Hepatocyte (in vitro differentiated cells): ENCODE results near the gene SPANXB1. TPM values are rescaled to one million over a fixed set of nuclear protein-coding genes. Genes with fewer than 3 reads are reported as not detected.
A peak's percentile ranks its signal among the peaks of the same experiment; 100 is the strongest.
"Not testable (repeated sequence)": the region's sequence is repeated elsewhere in the genome, so short reads cannot be mapped to it uniquely, and the experiment has no call there.

Experiments
- DNase-seq: peaks from one replicate; pipeline ENCODE4 v3.0.0-alpha.2; 2016; ENCODE audit warnings: low spot score
- H2AFZ ChIP-seq: fragments of 200-600 bp; sonication (generic); 2 replicates; pipeline ENCODE4 v1.6.0; 2016; ENCODE audit warnings: antibody characterized with exemption, mild to moderate bottlenecking
- H3K27ac ChIP-seq: fragments of 200-600 bp; sonication (generic); 2 replicates; pipeline ENCODE4 v1.5.1; 2016; ENCODE audit warnings: mild to moderate bottlenecking
- H3K27me3 ChIP-seq: fragments of 200-600 bp; sonication (generic); 2 replicates; pipeline ENCODE4 v1.6.1; 2016
- H3K36me3 ChIP-seq: fragments of 200-600 bp; sonication (generic); replicated peaks from 2 replicates; pipeline ENCODE4 v1.5.1; 2016; ENCODE audit warnings: low read depth; ENCODE audit not compliant: insufficient read depth
- H3K4me1 ChIP-seq: fragments of 200-600 bp; sonication (generic); 2 replicates; pipeline ENCODE4 v1.5.1; 2016; ENCODE audit warnings: mild to moderate bottlenecking, moderate library complexity; ENCODE audit not compliant: insufficient read depth
- H3K4me2 ChIP-seq: fragments of 200-600 bp; sonication (generic); 2 replicates; pipeline ENCODE4 v1.6.0; 2016
- H3K4me3 ChIP-seq: fragments of 200-600 bp; sonication (generic); 2 replicates; pipeline ENCODE4 v1.5.1; 2016; ENCODE audit warnings: mild to moderate bottlenecking
- H3K79me2 ChIP-seq: fragments of 200-600 bp; sonication (generic); 2 replicates; pipeline ENCODE4 v1.6.0; 2017; ENCODE audit warnings: mild to moderate bottlenecking
- H3K9me2 ChIP-seq: fragments of 200-600 bp; sonication (generic); replicated peaks from 2 replicates; pipeline ENCODE4 v1.6.0; 2017; ENCODE audit warnings: mild to moderate bottlenecking; ENCODE audit not compliant: insufficient read depth
- H3K9me3 ChIP-seq: fragments of 200-600 bp; sonication (generic); 2 replicates; pipeline ENCODE4 v1.5.1; 2016; ENCODE audit warnings: low read depth, mild to moderate bottlenecking
- H4K20me1 ChIP-seq: fragments of 200-600 bp; sonication (generic); 2 replicates; pipeline ENCODE4 v1.6.0; 2016; ENCODE audit warnings: mild to moderate bottlenecking; ENCODE audit not compliant: insufficient read depth, poor library complexity, severe bottlenecking
- CTCF ChIP-seq: fragments of 200-600 bp; sonication (generic); IDR thresholded peaks from 2 replicates; pipeline ENCODE4 v1.5.1; 2016; ENCODE audit warnings: antibody characterized with exemption, mild to moderate bottlenecking; ENCODE audit not compliant: poor library complexity
- EZH2 ChIP-seq: fragments of 200-600 bp; sonication (generic); IDR thresholded peaks from 2 replicates; pipeline ENCODE4 v1.6.1; 2016; ENCODE audit warnings: antibody characterized with exemption, mild to moderate bottlenecking, borderline replicate concordance
- EZH2phosphoT487 ChIP-seq: fragments of 200-600 bp; sonication (generic); IDR thresholded peaks from one replicate; pipeline ENCODE4 v1.6.1; 2018; ENCODE audit warnings: antibody characterized with exemption, mild to moderate bottlenecking, low read depth, moderate library complexity; ENCODE audit not compliant: unreplicated experiment, severe bottlenecking
- WGBS: methylation state at CpG from one replicate; pipeline ENCODE4 v1.1.6; 2016; ENCODE audit warnings: low lambda C conversion rate; ENCODE audit errors: missing lambda C conversion rate; 5-methylcytosine and 5-hydroxymethylcytosine counted together
- polyA plus RNA-seq: library from polyadenylated mRNA; unstranded; fragments of >200 nt; fragmentation: Nextera tagmentation; extraction: Ambion mirVana; gene quantifications from 2 replicates; pipeline ENCODE4 v1.2.1, GENCODE V29; 2016
- total RNA-seq: library from RNA; depleted of rRNA; stranded (reverse); fragments of >200 nt; gene quantifications from 2 replicates; pipeline ENCODE4 v1.2.3, GENCODE V29; 2014

The SPANXB1 gene
- total and polyA plus RNA-seq, 2 experiments from 2014 or later: 1.9 TPM; not detected in 1

DNA sequence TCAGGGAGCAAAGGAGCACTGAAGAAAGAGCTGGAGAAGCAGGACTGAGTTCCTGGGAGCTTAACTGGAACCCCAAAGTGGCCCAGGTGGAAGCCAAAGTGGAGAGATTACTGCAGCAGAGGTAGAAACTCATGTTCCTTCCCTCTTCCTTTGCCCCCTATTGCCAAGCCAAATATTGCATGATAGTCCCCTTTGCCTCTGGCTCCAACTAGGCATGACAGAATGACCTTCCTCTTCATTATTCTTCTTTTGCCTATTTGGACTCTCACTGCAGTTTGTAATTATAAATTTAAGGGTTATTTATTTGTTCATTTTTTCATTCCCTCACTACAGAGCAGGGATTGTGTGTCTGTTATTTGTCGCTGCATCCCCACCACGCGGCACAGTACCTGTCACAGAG, 22.1 kb upstream of the SPANXB1 start:
- Histone ChIP-seq H3K36me3 (no peaks in the 10 kb centered on the region), H3K9me2 (no peaks in the 10 kb centered on the region), H3K27ac (no peak overlapping the region), H3K27me3 (no peaks in the 10 kb centered on the region), H3K4me2 (no peak overlapping the region), H3K9me3 (no peaks in the 10 kb centered on the region), H3K4me3 (no peak overlapping the region), H3K4me1 (no peaks in the 10 kb centered on the region), H3K79me2 (no peaks in the 10 kb centered on the region), H4K20me1 (no peaks in the 10 kb centered on the region), H2AFZ (no peak overlapping the region)
- 83% methylated on average over 3 of the region's 3 CpGs for WGBS
- no peak for DNase-seq
- TF ChIP-seq EZH2 (no peak), EZH2phosphoT487 (no peak), CTCF (no peak)

DNA sequence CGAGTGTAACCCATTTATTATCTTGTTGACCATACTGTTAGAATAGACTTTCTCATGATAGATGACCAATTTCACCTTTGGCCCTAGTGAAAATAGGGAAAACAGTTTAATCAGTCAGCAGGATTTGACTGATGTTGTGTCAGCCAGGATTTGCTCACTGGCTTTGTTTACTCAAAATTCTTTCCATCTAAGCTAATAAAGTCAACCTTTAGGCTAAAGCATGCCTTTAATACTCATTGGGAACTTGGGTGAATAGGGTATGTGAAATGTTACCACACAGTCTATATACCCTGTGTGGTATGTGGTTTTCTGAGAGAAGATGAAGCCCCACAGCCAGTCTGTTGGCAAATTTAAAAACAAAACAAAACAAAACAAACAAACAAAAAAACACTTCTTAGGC, 18.7 kb upstream of the SPANXB1 start:
- Histone ChIP-seq H3K79me2 (no peaks in the 10 kb centered on the region), H3K4me1 (no peaks in the 10 kb centered on the region), H3K4me3 (no peak overlapping the region), H3K9me3 (no peaks in the 10 kb centered on the region), H4K20me1 (no peaks in the 10 kb centered on the region), H3K27me3 (no peaks in the 10 kb centered on the region), H3K4me2 (no peak overlapping the region), H2AFZ (no peak overlapping the region), H3K36me3 (no peaks in the 10 kb centered on the region), H3K27ac (no peak overlapping the region), H3K9me2 (no peaks in the 10 kb centered on the region)
- TF ChIP-seq EZH2phosphoT487 (no peak), EZH2 (no peak), CTCF (no peak)
- WGBS: 49% methylated on average over 1 of the region's 1 CpG
- DNase-seq: no peak

DNA sequence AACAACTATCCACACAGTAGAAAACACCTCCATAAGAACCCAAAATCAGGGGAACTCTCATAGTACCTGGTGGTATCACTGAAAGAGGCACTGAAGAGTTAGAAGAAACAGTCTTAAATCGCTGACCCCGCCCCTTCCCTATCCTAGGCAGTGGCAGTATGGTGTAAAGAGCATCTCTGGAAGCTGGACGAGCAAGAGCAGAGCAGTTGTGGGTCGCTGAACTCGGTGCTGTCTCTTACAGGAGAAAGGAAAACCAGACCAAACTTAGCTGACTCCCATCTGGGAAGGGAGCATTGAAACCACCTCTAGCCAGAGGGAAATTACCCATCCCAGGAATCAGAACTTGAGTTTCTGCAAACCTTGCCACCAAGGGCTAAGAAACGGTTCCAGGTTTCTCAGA, 2.8 kb downstream of the SPANXB1 start:
- not testable (repeated sequence) for H3K9me3 ChIP-seq, H3K27ac ChIP-seq, H4K20me1 ChIP-seq, H3K9me2 ChIP-seq, H3K4me2 ChIP-seq, H3K36me3 ChIP-seq, DNase-seq, H2AFZ ChIP-seq, H3K4me1 ChIP-seq, H3K79me2 ChIP-seq, H3K27me3 ChIP-seq, H3K4me3 ChIP-seq
- 77% methylated on average over 5 of the region's 6 CpGs for WGBS

DNA sequence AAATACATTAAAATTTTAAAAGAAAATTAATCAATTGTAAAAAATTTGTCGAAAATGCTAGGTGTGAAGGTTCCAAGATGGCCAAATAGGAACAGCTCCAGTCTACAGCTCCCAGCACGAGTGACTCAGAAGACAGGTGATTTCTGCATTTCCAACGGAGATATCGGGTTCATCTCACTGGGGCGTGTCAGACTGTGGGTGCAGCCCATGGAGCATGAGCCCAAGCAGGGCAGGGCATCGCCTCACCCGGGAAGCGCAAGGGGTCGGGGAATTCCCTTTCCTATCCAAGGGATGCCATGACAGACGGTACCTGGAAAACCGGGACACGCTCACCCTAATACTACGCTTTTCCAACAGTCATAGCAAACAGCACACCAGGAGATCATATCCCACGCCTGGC, 41.9 kb downstream of the SPANXB1 start:
- not testable (repeated sequence) for H3K4me1 ChIP-seq, H3K79me2 ChIP-seq, H3K27me3 ChIP-seq, H3K9me3 ChIP-seq, H2AFZ ChIP-seq, H3K27ac ChIP-seq, H4K20me1 ChIP-seq, H3K4me3 ChIP-seq, H3K4me2 ChIP-seq, H3K9me2 ChIP-seq, H3K36me3 ChIP-seq
- 89% methylated on average over 10 of the region's 14 CpGs for WGBS
- peak; percentile 0 for DNase-seq

GRCh38 chrX:141049878-141050277, 47.5 kb downstream of the SPANXB1 start:
- H3K4me3 ChIP-seq, H3K27me3 ChIP-seq, H2AFZ ChIP-seq, H4K20me1 ChIP-seq, H3K9me2 ChIP-seq, H3K4me2 ChIP-seq, H3K36me3 ChIP-seq, H3K27ac ChIP-seq, H3K4me1 ChIP-seq, DNase-seq, H3K79me2 ChIP-seq, H3K9me3 ChIP-seq: not testable (repeated sequence)
- 78% methylated on average over 3 of the region's 3 CpGs for WGBS
